LNCAP (cell line): ENCODE data around the gene NXPH4.

Experiments
- TF ChIP-seq, protein P1 (sequence below): fragments of 450-650 bp; IDR thresholded peaks from 2 replicates; pipeline ENCODE4 v1.5.1; 2017; ENCODE audit warnings: mild to moderate bottlenecking

NXPH4 gene

DNA sequence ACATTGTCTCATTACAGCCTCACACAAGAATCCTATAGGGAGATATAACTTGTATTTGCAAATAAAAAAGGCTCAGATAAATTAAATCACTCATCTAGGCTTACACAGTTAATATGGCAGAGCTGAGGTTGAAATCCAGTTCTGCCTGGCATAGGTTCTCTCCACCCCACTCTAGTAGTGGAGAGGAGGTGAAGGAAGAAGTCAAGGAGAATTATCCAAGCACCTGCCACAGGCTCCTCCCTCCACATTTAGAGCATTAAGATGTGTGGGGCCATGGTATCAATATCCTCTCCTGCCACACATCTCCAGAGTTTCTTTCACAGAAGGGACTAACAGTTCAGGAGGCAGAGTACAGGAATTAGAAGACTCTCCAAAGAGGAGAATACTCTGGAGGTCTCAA is 56.9 kb downstream of the NXPH4 start:
- TF ChIP-seq, protein P1, sequence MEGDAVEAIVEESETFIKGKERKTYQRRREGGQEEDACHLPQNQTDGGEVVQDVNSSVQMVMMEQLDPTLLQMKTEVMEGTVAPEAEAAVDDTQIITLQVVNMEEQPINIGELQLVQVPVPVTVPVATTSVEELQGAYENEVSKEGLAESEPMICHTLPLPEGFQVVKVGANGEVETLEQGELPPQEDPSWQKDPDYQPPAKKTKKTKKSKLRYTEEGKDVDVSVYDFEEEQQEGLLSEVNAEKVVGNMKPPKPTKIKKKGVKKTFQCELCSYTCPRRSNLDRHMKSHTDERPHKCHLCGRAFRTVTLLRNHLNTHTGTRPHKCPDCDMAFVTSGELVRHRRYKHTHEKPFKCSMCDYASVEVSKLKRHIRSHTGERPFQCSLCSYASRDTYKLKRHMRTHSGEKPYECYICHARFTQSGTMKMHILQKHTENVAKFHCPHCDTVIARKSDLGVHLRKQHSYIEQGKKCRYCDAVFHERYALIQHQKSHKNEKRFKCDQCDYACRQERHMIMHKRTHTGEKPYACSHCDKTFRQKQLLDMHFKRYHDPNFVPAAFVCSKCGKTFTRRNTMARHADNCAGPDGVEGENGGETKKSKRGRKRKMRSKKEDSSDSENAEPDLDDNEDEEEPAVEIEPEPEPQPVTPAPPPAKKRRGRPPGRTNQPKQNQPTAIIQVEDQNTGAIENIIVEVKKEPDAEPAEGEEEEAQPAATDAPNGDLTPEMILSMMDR: no peak
